ENCODE results near the gene PALS1.

PALS1 gene

DNA sequence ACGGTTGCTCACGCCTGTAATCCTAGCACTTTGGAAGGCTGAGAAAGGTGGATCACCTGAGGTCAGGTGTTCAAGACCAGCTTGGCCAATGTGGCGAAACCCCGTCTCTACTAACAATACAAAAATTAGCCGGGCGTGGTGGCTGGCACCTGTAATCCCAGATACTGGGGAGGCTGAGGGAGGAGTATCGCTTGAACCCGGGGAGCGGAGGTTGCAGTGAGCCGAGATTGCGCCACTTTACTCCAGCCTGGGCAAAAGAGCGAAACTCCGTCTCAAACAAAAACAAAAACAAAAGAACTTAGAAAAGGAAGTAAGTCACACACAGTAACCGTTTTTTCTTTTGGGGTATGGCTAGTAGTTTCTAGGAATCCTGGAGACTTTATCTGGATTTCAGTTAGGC lies 1.7 kb upstream of the PALS1 start:
- TF ChIP-seq, protein P1, sequence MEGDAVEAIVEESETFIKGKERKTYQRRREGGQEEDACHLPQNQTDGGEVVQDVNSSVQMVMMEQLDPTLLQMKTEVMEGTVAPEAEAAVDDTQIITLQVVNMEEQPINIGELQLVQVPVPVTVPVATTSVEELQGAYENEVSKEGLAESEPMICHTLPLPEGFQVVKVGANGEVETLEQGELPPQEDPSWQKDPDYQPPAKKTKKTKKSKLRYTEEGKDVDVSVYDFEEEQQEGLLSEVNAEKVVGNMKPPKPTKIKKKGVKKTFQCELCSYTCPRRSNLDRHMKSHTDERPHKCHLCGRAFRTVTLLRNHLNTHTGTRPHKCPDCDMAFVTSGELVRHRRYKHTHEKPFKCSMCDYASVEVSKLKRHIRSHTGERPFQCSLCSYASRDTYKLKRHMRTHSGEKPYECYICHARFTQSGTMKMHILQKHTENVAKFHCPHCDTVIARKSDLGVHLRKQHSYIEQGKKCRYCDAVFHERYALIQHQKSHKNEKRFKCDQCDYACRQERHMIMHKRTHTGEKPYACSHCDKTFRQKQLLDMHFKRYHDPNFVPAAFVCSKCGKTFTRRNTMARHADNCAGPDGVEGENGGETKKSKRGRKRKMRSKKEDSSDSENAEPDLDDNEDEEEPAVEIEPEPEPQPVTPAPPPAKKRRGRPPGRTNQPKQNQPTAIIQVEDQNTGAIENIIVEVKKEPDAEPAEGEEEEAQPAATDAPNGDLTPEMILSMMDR (IDR thresholded peaks at IDR 0.05; ENCODE audit: borderline replicate concordance, insufficient read depth, low read depth, low read length): no peak
- H3K4me3 ChIP-seq (ENCODE audit: low read depth, low read length): no peak overlapping the region

DNA sequence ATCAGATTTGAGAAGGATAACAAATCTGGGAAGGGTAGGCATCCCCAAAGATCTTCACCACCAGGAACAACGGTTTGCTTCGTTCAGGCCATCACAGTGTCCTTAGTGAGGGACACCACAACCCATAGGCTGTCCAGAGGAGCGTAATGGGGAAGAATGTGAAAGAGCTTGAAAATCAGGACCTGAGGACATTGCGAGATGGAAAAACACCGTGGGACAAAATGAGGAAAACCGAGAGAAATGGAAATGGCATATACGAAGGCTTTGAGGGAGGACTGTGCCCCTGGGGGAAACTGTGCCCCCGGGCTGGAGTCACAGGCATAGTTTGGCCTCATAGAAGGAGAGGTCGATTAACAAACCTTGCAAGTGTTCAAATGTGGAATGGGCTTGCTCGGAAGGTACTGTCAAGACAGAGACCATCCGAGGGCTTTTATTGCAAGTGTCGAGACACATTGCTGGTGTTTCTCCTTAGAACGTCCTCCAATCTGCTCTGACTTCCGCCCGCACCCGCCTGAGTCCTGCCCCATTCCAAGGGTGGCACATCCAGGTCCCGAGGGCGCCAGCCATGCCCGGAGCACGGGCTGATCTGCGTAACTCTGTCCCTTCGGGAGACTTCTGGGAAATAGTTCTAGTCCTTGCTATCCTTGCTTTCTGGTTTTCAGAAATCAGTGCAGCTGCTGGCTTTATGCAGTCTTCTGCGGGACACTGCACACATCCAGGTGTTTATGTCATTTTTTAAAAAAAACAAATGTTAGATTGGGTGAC lies 885 bp upstream of the PALS1 start:
- TF ChIP-seq, protein P1 (IDR thresholded peaks at IDR 0.05; ENCODE audit: borderline replicate concordance, insufficient read depth, low read depth, low read length): no peak
- peak overlapping the region; percentile 50 for H3K4me3 ChIP-seq (ENCODE audit: low read depth, low read length)

DNA sequence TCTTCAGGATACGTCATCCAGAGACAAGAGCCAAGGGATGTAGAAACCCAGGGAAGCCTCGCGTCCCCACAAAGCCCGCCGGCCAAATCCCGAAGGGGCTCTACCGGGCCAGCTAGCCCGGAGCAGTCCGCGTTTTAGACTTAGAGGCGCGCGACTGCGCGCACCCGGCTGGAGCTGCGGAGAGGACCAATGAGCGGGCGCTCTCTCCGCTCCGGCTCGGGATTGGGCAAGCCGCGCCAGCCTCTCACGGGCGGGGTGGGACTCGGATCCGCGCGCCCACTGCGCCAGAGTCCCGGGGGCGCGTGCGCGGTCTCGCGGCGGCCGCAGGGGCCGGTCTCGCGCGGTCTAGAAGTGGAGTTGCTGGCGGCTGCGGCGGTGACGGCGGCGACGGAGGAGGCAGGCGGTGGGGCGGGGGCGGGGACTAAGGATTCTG lies 241 bp upstream of the PALS1 start:
- peak overlapping the region; percentile 70 for H3K4me3 ChIP-seq (ENCODE audit: low read depth, low read length)

DNA sequence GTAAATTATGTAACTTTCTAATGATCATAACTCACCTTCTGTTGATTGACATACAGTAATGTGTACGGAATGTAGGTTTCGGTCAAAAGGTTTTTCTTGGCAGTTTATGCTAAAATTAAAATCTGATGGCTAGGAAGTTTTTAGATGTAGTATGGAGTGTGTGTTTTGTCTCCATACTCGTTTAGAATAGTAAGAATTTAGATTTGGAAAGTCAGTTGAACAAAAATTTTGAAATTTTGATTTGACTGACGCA lies 859 bp downstream of the PALS1 start:
- H3K4me3 ChIP-seq (ENCODE audit: low read depth, low read length): peak overlapping the region; percentile 70
- TF ChIP-seq, protein P1 (IDR thresholded peaks at IDR 0.05; ENCODE audit: borderline replicate concordance, insufficient read depth, low read depth, low read length): no peak

More for the DNA sequence above, 241 bp upstream of the PALS1 start:
- TF ChIP-seq, protein P1 (IDR thresholded peaks at IDR 0.05; ENCODE audit: borderline replicate concordance, insufficient read depth, low read depth, low read length): no peak

DNA sequence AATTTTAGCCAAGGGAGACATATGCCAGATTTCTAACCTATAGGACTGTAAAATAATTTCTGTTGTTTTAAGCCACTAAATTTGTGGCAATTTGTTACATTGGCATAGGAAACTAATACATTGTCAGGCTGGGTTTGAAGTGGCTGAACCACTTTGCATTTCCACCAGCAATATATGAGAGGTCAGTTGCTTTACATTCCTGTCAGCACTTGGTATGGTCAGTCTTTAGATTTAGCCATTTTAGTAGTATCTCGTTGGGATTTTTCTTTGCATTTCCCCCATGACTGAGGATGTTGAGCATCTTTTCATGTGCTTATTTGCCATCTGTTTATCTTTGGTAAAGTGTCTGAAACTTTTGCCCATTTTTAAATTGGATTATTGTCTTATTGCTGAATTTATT lies 3.9 kb downstream of the PALS1 start:
- H3K4me3 ChIP-seq (ENCODE audit: low read depth, low read length): no peak overlapping the region
- TF ChIP-seq, protein P1 (IDR thresholded peaks at IDR 0.05; ENCODE audit: borderline replicate concordance, insufficient read depth, low read depth, low read length): no peak

DNA sequence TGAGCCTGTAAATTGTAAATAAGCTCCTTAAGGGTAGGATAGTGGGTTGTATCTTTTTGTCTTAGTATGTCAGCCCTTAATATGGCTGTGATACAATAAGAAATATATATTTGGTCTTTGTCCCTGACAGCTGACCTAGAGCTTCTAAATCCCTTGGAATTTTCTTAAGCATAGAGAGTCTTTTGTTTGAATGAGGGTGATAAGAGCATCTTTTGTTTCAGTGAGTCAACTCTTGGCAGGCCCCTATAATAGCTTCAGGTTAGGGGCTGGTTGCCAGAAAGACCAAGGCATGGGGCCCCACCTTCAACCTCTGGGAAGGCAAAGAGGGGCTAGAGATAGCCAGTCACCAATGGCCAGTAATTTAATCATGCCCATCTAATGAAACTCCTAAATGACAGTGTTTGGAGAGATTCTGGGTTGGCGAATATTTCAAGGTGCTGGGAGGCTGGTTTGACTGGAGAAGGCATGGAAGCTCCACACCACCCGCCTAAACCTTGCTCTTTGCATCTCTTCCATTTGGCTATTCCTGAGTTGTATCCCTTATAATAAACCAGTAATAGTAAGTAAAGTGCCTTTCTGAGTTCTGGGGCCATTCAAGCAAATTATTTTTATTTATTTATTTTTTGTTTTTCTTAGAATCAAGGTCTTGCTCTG lies 10.5 kb downstream of the PALS1 start:
- TF ChIP-seq, protein P1 (IDR thresholded peaks at IDR 0.05; ENCODE audit: borderline replicate concordance, insufficient read depth, low read depth, low read length): no peak

DNA sequence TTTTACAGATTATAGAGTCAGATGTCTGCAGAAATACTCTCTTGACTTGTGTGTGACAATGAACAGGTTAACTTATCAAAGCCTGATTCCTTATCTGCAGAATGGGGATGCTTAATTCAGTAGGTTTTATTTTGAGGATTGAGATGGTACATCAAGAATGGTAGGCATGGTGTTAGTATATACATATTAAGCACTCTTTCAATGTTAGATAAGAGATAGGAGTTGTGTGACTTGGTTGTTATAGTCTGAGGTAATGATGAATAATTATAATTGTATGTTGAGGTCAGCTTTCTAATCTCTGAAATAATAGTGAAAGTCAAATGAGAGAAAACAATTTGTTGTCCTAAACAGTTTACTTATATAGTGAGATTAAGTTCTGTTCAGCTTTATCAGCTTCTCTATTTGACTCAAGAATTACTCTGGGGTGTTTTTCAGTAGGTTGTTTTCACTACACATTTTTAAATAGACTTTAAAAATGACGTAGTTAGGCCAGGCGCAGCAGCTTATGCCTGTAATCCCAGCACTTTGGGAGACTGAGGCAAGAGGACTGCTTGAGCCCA lies 11.9 kb downstream of the PALS1 start:
- no peak overlapping the region for H3K4me3 ChIP-seq (ENCODE audit: low read depth, low read length)
- TF ChIP-seq, protein P1 (IDR thresholded peaks at IDR 0.05; ENCODE audit: borderline replicate concordance, insufficient read depth, low read depth, low read length): no peak

More for the DNA sequence above, 10.5 kb downstream of the PALS1 start:
- H3K4me3 ChIP-seq (ENCODE audit: low read depth, low read length): no peak overlapping the region
